BJ (cell line): Measurements from ENCODE around the gene RNASEH2B. TPM values are rescaled to one million over a fixed set of nuclear protein-coding genes. Genes with fewer than 3 reads are reported as not detected.

Experiments
- CTCF ChIA-PET: fragments of 350-600 bp; formaldehyde crosslinking; extraction: SDS; loops from one replicate; lab custom pipeline; 2021; ENCODE audit warnings: antibody characterized with exemption, inconsistent platforms; lab: Yijun Ruan, JAX
- POLR2A ChIA-PET: fragments of 300-600 bp; sonication (Branson Sonifier 250); formaldehyde crosslinking; extraction: SDS; loops from one replicate; lab custom pipeline; 2021; ENCODE audit warnings: antibody characterized with exemption; lab: Charles Lee
- DNase-seq: peaks from one replicate; pipeline ENCODE4 v3.0.0-alpha.2; 2011; ENCODE audit warnings: low read depth
- H3K27me3 ChIP-seq: 2 replicates; pipeline ENCODE4 v1.6.0; 2011; ENCODE audit warnings: low read length; ENCODE audit not compliant: control insufficient read depth, insufficient read depth
- H3K36me3 ChIP-seq: 2 replicates; pipeline ENCODE4 v1.5.1; 2011; ENCODE audit warnings: low read length; ENCODE audit not compliant: control insufficient read depth, insufficient read depth
- H3K4me3 ChIP-seq: 2 replicates; pipeline ENCODE4 v1.5.1; 2011; ENCODE audit warnings: low read depth, mild to moderate bottlenecking, control low read depth, low read length
- polyA minus RNA-seq: library from RNA; depleted of rRNA, polyadenylated mRNA; stranded (reverse); fragments of >200 nt; gene quantifications from 2 replicates; pipeline ENCODE4 v1.2.3, GENCODE V29; 2011; rRNA and poly(A)+ RNA removed
- polyA plus RNA-seq: library from polyadenylated mRNA; depleted of rRNA; stranded (reverse); fragments of >200 nt; gene quantifications from 2 replicates; pipeline ENCODE4 v1.2.3, GENCODE V29; 2011; rRNA removed
- TF ChIP-seq, protein P1 (sequence below): IDR thresholded peaks from 2 replicates; pipeline ENCODE4 v1.5.1; 2011; ENCODE audit warnings: low read depth, mild to moderate bottlenecking, control low read depth, inconsistent platforms, low read length, moderate library complexity; ENCODE audit not compliant: insufficient read depth

The RNASEH2B gene, protein sequence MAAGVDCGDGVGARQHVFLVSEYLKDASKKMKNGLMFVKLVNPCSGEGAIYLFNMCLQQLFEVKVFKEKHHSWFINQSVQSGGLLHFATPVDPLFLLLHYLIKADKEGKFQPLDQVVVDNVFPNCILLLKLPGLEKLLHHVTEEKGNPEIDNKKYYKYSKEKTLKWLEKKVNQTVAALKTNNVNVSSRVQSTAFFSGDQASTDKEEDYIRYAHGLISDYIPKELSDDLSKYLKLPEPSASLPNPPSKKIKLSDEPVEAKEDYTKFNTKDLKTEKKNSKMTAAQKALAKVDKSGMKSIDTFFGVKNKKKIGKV
- polyA plus RNA-seq (11.3 and 28.4 TPM in 2 replicates), polyA minus RNA-seq (6.8 and 7.6 TPM in 2 replicates)

DNA sequence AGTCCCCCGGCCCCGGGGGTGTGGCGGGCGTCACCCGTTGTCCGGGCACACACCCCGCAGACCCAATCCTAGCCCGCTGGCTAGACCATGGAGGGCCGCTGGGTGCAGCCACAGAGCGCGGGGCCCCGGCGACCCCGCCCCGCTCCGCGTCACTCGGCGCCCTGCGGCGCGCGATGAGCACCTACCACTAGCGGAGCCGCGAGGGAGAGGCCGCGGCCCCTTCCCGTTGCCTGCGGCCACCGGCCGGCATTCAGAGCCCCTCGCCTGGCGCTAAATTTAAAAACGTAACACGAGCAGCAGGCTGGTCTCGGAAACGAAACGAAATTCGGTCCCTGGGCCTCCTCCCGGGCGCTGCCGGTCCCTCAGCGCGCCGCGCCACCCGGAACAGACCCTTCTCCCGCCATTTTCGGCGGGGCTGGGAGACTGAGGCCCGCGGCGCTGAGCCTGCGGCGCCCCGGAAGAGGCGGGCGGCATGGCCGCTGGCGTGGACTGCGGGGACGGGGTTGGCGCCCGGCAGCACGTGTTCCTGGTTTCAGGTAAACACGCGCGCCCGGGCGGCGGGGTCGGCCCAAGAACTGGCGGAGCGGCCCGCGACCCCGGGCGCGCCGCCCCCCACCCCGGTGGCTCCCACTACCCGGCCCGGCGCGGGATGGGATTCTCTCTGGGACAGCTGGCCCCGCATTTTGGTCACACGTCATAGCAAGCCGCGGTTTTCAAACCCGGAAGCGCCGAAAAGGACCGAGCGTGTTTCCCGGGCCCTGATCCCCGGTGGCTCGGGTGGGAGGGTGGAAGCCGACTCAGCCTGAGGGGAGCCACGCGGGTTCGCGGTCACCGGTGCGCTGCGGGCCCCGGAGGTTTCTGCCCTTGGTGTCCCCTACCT, at the start of gene RNASEH2B:
TSS of gene RNASEH2B (plus strand) at position 187 of the 880 bp plus-strand sequence. CDS start at position 473, 286 bp downstream.
- TF ChIP-seq, protein P1, sequence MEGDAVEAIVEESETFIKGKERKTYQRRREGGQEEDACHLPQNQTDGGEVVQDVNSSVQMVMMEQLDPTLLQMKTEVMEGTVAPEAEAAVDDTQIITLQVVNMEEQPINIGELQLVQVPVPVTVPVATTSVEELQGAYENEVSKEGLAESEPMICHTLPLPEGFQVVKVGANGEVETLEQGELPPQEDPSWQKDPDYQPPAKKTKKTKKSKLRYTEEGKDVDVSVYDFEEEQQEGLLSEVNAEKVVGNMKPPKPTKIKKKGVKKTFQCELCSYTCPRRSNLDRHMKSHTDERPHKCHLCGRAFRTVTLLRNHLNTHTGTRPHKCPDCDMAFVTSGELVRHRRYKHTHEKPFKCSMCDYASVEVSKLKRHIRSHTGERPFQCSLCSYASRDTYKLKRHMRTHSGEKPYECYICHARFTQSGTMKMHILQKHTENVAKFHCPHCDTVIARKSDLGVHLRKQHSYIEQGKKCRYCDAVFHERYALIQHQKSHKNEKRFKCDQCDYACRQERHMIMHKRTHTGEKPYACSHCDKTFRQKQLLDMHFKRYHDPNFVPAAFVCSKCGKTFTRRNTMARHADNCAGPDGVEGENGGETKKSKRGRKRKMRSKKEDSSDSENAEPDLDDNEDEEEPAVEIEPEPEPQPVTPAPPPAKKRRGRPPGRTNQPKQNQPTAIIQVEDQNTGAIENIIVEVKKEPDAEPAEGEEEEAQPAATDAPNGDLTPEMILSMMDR, result no peak
- H3K27me3 ChIP-seq, result no peaks in the 10 kb centered on the region
- CTCF ChIA-PET, result interaction anchor here (0.6 to 1.0 kb wide), 2 partner anchors 907 to 933 kb away, joined by 3 to 5 read pairs; no protein-coding TSS in a partner anchor
- H3K36me3 ChIP-seq, result no peaks in the 10 kb centered on the region
- peak within 1 kb of the TSS; percentile 59 for H3K4me3 ChIP-seq
- POLR2A ChIA-PET, result no interaction called here
- DNase-seq, result no peak

DNA sequence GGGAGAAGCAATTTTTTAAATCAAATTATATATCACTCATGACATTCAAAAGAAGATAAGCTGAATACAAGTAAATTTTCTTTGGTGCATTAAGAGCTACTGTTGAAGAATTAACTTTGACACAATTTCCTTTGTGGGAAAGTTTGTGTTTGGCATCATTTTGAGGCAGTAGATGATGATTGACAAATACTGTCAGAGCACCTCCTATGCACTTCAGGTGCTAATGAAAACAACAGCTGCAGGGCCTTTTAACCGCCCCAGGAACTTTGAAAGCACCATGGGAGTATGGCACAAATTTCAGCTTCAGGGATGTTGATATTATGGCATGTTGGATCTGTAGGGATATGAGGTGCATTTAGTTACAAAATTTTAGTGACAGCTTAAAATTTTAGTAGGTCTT, 45.1 kb upstream of the RNASEH2B start:
- H3K4me3 ChIP-seq, result no peak overlapping the region
- no peaks in the 10 kb centered on the region for H3K36me3 ChIP-seq
- TF ChIP-seq, protein P1, result no peak
- ChIA-PET POLR2A (interaction anchor here (0.6 kb wide), 1 partner anchor 18 kb away, joined by 3 read pairs; no protein-coding TSS in a partner anchor), CTCF (interaction anchor here (0.6 kb wide), 1 partner anchor 184 kb away, joined by 4 read pairs; no protein-coding TSS in a partner anchor)
- DNase-seq, result no peak
- H3K27me3 ChIP-seq, result peaks cover 3% of the 10 kb centered on the region; the same call in 1 of the 2 replicates

DNA sequence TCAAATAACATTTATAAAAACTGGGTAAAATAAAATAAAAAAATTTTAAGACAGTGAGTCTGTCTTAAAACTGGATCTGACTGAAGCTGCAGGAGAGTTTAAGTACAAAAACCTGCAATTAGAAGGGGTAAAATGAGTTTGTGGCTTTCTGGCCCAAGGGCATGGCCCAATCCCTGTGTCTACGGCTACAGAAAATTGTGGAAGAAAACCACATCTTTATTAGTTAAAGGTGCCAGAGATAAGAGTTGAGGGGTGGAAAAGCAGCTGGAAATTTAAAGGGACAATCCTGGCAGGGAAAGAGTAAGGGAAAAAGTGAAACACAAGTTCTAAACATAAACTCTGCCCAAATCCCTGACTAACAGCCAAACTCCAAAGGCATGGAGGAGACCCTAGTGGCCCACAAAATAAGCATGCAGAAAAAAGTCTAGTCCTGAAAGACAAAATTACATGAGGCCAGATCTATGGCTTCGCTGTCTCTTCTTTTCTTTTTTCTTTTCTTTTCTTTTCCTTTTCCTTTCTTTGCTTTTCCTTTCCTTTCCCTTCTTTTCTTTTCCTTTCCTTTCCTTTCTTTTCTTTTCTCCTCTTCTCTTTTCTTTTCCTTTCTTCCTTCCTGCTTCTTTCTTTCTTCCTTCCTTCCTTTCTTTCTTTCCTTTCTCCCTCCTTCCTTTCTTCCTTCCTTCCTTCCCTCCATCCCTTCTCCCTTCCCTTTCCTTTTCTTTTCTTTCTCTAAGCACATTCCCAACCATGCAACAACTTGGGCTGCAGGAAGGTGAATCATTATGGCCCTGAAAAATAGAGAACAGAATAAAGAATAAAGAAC, 42.6 kb upstream of the RNASEH2B start:
- ChIA-PET POLR2A (no interaction called here), CTCF (interaction anchor here (1.5 kb wide), 1 partner anchor 13 kb away, joined by 3 read pairs; no protein-coding TSS in a partner anchor)
- Histone ChIP-seq H3K27me3 (peaks cover 3% of the 10 kb centered on the region; the same call in 1 of the 2 replicates), H3K36me3 (no peaks in the 10 kb centered on the region), H3K4me3 (no peak overlapping the region)
- TF ChIP-seq, protein P1, result no peak
- no peak for DNase-seq

DNA sequence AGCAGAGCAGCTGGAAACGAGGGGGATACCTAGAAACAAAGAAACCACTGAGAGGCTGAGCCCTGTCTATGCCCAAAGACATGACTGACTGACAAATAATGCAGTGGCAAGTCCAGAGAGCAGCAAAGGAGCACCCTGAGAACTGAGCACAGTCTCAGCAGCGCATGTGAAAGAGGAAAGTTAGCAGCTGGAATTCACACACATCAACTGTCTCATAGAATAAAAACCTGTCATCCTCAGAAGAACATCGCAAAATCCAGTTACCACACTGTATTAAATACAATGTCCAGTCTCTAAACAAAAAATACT, 42.0 kb upstream of the RNASEH2B start:
- ChIA-PET POLR2A (no interaction called here), CTCF (interaction anchor here (1.5 kb wide), 1 partner anchor 13 kb away, joined by 3 read pairs; no protein-coding TSS in a partner anchor)
- H3K36me3 ChIP-seq, result no peaks in the 10 kb centered on the region
- no peak overlapping the region for H3K4me3 ChIP-seq
- peaks cover 3% of the 10 kb centered on the region; the same call in 1 of the 2 replicates for H3K27me3 ChIP-seq
- DNase-seq, result no peak
- TF ChIP-seq, protein P1, result no peak
